Activated CD4-positive, alpha-beta T cell treated with anti-CD3 and anti-CD28 coated beads for 4 hours (primary cell): ENCODE data around the gene CBFA2T2.
"Not testable (repeated sequence)": the region's sequence is repeated elsewhere in the genome, so short reads cannot be mapped to it uniquely, and the experiment has no call there.

ENCODE experiments used
- DNase-seq, 2 donors: peaks; one replicate each; pipeline ENCODE4 v3.0.0-alpha.2; 2020

Gene CBFA2T2

DNA sequence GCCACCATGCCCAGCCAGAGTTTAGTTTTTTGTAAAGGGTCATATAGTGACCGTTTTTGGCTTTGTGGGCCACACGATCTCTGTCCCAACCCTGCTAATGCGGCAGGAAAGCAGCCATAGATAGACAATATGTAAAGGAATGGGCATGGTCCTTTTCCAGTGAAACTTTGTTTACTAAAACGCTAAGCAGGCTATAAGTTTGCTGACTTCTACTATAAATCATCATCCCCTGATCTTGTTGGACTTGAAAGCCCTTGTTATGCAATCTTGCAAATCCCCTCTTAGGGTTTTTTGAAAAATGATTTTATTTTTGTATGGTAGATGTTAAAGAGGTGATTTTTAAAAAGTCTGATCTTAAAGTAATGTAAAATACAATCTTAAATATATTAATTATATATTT is 63.6 kb downstream of the CBFA2T2 start:
- DNase-seq: no peak

DNA sequence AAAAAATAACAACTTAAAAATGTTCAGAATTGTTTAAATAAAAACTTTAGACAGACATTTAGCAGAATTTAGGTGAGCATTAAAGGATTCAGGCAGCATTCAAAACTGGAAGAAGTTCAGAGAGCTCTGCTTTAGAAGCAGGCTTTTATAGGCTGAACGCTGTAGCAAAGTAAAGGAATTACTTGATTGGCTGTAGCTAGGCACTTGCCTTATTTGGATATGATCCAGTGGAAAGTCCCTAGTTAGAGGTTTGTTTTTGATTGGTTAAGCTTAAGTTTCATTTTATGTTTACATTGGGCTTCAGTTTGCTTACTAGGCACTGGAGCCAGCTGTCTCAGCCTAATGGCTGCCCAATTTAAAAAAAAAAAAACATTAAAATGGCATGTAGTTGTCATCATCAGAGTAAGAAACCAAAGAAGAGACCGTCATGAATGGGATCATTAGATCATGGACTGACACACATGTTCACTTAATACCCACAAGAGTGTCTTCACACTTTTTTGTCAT is 65.1 kb downstream of the CBFA2T2 start:
- DNase-seq: peak; percentile 34 to 37

DNA sequence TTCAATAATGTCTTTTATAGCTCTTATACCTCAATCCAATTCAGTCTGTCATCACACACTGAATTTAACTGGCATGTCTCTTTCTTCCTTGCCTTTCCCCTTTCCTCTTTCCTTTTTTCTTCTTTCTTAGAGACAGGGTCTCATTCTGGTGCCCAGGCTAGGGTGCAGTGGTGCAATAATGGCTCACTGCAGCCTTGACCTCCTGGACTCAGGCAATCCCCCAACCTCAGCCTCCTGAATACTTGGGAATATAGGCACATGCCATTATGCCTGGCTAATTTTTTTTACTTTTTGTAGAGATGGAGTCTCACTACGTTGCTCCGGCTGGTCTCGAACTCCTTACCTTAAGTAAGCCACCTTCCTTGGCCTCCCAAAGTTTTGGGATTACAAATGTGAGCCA is 65.9 kb downstream of the CBFA2T2 start:
- no peak for DNase-seq

DNA sequence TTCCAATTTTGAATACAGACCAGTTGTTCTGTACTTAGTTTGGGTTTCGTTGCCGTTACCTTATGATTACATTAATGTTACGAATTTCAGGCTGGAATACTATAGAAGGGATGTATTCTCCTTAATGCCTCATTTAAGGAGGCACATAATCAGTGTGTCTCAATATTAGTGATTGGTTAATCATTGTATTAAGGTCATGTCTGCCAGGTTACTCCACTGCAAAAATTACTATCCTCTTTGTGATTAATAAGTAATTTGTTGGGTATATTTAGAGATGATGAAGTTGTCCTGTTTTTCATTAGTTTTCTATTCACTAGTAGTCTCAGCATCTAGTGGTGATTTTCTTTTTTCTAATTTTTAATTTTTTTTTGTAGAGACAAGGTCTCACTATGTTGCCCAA is 66.3 kb downstream of the CBFA2T2 start:
- DNase-seq: no peak

DNA sequence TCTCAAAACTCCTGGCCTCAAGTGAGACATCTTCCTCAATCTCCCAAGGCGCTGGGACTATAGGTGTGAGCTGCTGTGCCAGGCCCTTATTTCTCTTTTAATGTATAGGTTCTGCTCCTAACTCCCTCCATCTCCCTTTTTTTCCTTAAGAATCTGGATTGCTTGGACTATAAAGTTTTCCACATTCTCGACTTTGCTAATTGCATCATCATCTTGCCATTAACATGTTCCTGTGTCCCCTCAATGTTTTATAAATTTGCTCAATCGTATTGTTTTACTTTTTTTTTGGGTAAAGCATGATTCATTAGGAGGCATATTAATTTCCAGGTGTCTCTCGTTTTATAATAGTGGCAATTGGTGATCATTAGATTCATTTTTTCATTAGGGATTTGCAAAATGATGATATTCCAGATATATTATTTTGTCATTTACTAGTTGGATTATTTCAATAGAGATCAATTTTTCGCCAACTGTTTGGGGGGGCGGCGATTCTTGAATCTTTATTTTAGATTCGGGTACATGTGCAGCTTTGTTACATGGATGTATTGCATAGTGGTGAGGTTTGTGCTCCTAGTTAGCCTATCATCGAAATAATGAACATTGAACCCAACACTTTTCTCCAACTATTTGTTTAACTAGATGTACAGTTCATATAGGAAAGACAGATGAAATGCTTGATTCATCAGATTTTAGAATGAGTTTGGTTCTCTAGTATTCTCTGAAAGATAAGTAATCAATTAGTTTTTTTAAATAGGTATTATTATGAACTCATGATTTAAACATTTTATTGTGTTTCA is 68.7 kb downstream of the CBFA2T2 start:
- no peak for DNase-seq

DNA sequence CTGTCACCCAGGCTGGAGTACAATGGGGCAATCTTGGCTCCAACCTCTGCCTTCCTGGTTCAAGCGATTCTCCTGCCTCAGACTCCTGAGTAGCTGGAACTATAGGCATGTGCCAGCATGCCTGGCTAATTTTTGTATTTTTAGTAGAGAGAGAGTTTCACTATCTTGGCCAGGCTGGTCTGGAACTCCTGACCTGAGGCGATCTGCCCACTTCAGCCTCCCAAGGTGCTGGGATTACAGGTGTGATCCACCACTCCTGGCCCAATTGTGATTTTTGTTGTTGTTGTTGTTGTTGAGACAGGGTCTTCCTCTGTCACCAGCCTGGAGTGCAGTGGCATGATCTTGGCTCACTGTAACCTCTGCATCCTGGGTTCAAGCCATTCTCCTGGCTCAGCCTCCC is 69.3 kb downstream of the CBFA2T2 start:
- no peak for DNase-seq

DNA sequence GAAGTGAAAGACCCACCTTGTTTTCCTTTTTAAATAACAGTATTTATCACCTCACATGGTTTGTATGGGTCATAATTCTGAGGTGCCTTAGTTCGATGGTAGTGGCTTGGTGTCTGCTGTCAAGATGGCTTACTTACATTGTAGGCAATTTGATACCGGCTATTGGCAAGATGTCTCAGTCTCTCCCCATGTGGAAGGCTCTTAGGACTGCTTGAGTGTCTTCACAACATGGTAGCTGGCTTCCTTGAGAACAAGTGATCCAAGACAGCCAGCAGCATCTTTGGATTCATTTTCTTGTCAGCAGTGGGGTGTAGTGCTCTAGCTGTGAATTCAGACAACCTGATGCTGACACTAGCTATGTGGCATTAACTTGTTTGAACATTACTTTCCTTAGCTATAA is 70.1 kb downstream of the CBFA2T2 start:
- no peak for DNase-seq

DNA sequence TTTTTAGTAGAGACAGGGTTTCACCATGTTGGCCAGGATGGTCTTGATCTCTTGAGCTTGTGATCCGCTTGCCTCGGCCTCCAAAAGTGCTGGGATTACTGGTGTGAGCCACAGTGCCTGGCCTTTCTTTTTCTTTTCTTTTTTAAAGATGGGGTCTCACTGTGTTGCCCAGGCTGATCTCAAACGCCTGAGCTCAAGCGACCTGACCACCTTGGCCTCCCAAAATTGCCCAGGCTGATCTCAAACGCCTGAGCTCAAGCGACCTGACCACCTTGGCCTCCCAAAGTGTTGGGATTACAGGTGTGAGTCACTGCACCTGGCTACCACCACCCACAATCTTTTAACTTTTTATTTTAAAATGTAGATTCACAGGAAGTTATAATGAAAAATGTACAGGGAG is 71.2 kb downstream of the CBFA2T2 start:
- DNase-seq: not testable (repeated sequence)

DNA sequence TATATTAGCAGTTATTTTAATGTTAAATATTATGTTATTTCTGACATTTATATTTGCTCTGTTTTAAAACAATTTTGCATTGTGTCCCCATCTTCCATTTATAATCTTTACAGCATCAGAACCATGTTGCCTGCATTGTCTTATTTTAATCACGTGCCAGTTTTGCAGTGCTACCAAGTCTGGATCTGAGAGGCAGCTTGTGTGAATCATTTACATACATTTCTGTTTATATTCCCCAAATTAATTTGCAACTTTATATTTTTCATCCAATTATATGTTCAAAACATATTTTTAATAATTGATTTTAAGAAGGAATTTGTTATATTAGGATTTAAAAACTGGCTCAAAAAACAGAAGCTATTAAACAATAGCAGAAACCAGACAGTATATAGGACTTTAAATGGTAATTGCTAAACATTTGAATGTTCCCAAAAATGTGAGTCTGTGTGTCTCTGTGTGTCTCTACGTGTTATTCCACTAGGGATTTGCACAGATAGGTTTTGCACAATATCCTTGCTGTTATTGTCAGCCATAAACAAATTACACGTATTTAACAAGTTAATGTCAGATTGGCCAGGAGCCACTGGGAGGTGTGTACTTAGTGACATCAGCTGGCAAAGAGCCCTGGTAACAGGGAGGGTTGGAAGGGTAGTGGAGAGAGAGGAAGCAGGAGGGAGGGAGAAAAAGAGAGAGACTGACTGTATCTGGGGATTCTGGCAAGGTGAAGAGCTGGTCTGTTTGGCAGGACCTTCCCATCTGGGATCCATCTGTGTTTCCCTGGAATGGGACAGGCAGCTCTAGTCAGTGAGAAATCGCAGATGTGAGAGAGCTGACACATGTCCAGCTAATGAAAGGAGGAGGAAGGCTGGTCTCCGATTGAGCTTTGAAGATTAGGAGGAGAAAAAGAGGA is 72.1 kb downstream of the CBFA2T2 start:
- no peak for DNase-seq

DNA sequence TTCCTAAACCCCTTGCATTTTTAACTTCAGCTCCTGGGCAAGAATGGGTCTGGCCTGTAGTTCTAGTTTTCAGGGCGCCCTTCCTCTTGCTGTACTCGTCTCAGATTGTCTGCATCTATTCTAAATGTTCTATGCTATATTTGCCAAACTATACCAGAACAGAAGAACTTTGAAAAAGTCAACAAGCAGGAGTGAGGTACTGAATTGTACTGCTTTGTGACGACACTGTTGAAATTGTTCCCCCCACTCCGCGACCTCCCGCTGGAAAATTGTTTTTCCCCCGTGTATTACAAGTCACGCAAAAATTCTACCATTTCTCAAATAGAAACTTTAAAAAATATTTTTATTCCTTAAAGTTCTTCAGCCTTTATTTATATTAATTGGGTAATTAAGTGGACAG is 73.9 kb downstream of the CBFA2T2 start:
- DNase-seq: no peak

DNA sequence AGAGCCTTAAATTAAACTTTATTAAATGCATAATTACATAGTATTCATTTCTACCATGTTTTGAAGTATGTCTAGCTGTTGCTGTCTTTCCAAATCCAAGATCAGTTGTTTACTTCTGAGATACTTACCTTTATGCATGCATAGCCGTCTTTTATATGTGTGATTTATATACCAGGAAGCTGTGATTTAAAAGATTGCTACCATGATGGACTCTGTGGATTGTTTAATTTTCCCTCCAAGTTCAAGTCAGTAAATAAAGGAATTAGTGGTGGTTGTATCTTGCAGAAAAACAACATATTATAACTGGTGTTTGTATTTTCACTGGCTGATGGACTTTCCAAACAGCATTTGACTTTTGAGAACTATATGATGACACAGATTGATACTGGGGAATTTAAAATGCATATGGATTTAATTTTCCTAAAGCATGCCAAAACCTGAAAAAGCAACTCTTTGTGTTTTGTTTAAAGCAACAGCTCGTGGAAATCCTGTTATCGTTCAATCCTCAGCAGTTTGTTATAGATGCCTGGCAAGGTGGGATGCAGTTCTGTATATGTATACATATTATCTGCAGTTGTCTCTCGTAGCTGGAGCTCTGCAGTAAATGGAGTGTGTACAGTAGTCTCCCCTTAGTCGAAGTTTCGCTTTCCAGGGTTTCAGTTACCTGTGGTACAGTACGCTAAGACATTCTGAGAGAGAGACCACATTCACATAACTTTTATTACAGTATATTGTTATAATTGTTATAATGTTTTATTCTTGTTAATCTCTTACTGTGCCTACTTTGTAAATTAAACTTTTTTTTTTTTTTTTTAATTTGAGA is 77.1 kb downstream of the CBFA2T2 start:
- no peak for DNase-seq

DNA sequence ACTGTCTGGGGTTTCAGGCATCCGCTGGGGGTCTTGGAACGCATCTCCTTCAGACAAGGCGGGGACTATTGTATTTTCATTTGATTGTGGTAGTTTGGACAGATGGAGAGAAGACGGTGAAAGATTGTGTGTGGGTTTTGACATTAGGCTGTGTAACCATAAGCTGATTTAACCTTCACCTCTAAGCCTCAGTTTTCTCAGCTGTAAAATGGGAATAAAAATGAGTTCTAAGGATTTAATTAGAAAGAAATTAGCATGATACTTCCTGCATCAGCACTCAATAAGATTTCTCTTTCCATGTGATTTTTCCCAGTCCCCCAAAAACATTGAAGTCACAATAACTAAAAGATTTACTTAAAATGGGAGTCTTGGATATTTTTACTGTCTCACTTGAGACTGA is 78.1 kb downstream of the CBFA2T2 start:
- DNase-seq: no peak

DNA sequence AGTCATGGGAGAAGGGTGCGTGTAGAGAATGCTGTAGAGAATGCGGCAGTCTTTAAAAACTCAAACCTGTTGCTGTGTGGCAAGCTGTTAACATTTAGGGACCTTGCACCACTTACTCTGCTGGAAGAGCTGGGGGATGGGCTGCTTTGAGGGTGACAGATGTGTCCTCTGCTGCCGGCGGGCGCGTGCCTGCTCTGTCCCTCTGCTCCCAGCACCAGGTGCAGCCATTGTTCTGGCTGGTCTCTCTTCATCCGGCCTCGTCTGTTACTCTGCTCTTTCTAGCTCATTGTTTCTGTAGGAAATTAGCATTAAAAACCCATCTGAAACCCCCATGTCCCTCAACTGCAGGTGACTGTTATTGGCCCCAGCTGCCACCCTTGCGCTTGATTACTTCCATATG is 78.5 kb downstream of the CBFA2T2 start:
- no peak for DNase-seq

DNA sequence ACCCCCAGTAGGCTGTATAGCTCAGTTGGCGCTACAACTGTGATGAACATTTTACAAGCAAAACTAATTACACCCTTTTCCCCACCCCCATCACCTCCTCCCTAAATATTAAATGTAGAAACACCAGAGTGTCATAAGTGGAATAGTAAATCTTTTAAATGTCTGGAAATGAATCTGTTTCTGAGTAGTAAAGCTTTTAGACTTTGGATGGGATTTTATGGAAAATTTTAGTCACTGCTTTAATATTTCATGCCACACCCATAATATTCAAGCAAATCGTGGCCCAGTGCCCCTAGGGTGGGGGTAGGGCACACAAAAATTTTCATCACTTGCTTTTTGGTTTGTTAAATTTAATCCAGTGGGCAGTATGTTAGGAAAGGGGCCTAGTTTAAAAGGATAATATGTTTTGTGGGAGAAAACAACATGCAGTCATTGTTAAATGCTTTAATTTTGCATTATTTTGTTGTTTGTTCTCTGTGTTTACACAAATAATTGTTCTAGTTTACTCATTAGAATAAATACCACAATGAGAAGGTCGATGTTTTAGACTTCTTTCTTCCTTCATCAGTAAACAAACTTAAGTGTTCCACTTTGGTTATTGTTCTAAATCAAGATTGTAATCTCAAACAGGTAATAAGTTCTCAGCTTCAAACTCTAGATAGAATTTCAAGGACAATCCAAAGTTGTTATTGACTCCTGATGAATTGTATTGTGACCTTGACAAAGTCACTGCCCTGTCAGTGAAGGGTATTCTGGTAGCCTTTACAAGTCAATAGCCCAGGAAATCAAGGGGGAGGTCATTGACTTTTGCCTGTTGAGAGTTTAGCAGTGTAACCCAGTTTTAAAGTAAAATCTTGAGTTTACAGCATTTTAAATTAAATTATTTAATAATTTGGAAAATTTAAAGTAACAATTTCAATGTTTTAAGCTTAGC is 79.2 kb downstream of the CBFA2T2 start:
- DNase-seq: no peak

DNA sequence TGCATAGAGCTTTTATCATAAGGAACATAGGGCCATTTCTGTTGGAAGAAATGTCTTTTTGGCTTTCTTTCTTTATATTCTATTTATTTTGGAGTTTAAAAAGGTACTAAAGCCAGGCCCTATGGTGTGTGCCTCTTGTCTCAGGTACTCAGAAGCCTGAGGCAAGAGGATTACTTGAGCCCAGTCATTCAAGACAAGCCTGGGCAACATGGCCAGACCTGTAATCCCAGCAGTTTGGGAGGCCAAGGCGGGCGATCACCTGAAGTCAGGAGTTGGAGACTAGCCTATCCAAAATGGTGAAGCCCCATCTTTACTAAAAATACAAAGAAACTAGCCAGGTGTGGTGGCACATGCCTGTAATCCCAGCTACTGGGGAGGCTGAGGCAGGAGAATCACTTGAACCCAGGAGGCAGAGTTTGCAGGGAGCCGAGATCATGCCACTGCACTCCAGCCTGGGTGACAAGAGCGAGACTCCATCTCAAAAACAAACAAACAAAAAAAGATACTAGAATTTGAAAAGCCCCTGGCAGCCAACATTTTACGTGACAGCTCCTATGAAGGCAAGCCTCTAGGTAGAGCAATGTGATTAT is 80.0 kb downstream of the CBFA2T2 start:
- no peak for DNase-seq

DNA sequence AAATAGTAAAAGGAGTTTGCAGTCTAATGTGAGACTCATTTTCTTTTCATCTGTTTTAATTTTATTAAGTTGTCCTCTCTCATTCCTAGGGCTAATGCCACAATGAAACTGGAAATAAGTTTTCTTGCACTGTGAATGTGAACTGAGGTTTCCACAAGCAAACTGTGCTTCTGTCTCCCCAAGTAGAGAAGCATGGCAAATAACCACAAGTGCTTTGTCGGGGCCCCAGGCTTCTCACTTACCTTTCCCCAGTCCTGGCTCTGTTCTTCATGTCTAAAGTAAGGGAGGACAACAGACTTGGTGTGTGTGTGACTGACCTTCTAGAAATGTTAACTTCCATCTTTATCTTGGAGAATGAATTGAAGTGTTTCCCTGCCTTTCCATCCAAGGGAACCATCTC is 80.8 kb downstream of the CBFA2T2 start:
- no peak for DNase-seq

DNA sequence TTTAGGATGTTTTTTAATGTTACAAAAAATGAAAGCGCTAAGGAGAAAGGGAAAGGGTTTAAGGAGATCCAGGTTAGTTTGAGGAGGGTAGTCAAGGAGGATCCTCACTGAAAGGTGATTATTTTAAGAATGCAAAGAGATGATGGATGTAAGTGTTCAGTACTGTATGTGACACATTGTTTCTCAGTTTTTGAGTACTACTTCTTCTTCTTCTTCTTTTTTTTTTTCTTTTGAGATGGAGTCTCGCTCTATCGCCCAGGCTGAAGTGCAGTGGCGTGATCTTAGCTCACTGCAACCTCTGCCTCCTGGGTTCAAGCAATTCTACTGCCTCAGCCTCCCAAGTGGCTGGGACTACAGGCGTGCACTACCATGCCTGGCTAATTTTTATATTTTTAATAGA is 83.4 kb downstream of the CBFA2T2 start:
- not testable (repeated sequence) for DNase-seq

DNA sequence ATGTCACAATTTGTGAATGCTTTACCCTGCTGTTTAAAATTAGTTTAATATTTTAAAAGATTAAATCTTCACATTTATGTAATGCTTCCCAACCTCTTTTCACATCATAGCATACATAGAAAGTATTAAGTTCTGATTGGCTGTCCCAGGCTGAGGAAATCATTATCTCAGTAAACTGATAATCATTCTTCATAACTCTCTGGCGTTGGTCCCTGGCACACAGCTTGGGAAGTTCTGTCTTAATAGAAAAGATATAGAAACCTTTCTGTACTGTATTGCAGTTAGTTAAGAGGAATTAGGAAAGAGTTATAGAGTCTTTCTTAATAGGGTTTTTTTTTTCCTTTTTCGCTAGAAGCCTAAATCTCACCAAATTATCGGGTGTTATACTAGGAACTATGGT is 85.4 kb downstream of the CBFA2T2 start:
- DNase-seq: no peak

DNA sequence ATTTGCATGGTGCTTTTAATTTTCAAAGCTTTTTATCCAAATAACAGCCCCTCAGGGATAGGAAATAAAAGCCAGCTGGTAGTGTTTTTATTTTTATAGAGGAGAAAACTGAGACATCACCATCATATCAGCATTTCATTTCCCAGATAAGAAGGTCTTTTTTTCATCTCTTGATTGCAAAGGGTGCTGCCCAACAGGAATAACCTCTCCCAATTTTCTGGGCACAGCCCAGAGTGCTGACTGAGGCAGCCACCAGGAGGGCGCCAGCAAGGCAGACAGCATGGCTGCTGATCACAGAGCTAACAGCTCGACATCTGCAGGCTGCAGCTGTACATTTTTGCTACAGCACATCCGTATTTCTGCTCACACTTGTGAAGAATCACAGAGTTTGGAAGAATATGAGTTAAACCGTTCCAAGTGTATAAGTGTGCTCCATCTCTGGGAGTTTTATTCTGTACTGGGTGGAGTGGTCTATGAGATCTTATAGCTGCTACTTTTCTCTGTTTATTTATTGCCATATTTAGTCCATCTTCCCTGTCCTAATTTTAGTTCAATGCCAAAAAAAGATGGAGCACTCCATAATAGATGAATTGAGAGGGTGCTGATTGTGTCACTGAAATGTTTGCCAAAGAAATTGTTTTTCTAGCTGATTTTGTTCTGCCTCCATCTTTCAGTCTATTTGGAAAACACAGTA is 86.7 kb downstream of the CBFA2T2 start:
- no peak for DNase-seq

DNA sequence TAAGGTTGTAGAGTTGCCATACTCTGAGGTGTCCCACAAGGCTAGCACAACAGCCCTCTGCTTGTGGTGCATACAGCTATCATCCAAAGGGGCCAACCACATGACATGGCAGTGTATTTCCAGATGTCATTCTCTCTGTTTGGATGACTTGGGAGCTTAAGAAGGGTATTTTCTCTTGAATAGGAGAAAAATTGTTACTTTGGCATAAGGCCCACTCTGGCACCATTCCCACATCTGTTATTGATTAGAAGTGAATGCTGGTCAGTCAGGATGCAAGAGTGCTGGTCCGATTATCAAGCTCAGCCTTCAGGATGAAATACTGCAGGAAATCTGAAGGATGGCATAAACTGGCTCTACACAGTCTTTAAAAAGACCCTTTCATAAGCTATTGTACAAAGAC is 88.6 kb downstream of the CBFA2T2 start:
- DNase-seq: no peak

DNA sequence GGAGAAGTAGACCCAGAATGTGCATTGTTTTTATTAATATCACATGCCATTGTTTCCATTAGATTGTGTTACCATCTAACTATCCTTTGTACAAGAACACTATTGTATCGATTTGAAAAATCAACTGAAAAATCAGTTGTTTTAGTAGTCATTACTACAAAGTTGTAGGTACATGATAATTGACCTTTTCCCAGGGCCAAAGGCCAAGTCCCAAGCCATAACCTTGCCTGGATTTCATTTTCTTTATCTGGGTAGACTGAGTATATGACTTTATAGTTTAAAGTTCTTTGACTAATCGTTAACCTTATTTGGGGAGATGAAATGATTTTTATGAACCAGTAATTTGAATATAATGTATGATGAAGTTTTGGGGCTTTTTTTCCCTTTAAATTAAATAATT is 93.2 kb downstream of the CBFA2T2 start:
- DNase-seq: no peak
